GM19351 (cell line): ENCODE data around the gene PFKP.

Source experiments
- ATAC-seq: cut with Tn5 transposase; IDR thresholded peaks from one replicate; pipeline ENCODE4 v1.9.1; 2021; ENCODE audit warnings: mild to moderate bottlenecking, moderate library complexity; ENCODE audit not compliant: unreplicated experiment

PFKP gene

DNA sequence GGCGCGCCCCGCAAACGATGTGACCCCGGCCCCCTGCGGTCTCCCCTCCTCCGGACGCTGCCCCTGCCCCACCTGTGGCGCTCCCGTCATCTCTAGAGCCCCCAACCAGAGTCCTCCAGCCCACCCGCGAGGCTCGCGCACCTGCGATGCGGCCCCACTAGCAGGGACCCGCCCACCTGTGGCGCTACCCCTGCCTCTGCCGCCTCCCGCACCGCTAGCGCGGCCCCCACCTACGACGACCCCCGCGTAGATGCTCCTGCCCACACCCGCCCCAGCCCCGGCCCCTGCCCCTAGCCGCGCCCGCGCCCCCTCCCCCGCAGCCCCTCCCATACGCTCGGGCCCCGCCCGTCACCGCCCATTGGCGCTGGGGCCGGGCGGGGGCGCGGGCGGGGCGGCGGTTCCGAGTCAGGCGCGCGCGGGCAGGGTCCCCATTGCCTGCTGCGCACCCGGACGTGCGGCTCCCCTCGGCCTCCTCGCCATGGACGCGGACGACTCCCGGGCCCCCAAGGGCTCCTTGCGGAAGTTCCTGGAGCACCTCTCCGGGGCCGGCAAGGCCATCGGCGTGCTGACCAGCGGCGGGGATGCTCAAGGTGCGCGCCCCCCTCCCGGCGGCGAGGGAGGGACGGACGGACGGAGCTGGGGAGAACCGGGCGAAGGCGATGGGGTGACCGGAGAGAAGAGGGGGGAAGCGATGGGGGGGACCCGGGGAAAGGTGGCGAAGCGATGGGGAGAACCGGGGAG is at the start of gene PFKP:
TSS of gene PFKP (plus strand) at position 431 of the 741 bp plus-strand sequence. CDS start at position 479, 48 bp downstream.
- peak; percentile 49 for ATAC-seq

DNA sequence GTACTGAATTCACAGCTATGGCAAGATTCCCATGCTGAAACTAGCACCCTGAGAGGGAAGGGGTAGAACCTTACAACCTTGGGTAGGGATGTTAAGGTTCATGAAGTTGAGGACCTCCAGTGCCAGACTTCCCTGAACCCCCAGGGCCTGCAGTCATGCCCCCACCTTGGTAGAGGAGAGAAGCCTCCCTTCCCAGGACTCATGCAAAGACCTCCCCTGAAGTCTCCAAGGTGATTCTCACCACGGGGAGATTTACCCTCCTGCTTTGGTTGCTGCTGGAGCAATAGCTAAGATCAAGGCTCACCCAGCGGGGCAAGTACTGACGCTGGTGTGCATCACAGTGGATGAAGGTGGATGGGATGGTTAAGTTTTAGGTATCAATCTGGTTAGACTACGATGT is 49.1 kb upstream of the PFKP start:
- no peak for ATAC-seq

DNA sequence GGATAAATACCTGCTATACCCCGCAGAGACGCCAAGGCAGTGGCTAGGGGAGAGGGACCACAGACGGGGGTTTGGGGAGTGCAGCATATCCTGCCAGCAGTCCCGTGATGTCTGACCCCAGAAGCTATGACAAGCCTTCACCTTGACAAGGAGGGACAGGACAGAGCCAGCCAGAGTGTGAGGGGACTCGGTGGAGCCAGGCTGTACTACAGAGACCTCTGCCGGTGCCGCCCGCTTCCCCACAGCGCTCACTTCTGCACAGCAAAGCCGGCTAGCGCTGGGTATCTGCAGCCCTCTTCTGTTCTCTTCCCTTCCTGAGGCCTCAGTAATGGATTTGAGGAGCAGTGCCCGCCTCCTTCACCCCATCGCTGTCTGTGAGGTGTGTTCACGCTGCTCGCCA is 47.0 kb upstream of the PFKP start:
- ATAC-seq: no peak

DNA sequence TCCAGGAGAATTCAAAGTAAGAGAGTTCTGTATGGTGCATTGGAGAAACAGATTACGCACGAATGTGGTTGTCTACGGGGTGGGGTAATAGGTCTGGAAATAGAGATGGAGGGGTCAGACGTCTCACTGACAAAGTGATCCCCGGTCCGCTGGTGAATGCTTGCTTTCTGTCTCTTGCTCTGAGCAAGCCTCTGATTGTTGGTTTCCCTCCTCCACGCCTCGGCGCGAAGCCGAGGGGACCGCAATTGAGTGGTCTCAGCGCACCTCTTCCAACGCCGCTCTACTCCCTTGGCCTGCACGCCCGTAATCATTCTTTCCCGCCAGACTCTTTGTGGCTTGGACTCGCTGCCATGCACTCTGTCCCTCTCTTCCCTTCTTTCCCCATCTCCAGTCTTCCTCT is 46.5 kb upstream of the PFKP start:
- ATAC-seq: no peak

DNA sequence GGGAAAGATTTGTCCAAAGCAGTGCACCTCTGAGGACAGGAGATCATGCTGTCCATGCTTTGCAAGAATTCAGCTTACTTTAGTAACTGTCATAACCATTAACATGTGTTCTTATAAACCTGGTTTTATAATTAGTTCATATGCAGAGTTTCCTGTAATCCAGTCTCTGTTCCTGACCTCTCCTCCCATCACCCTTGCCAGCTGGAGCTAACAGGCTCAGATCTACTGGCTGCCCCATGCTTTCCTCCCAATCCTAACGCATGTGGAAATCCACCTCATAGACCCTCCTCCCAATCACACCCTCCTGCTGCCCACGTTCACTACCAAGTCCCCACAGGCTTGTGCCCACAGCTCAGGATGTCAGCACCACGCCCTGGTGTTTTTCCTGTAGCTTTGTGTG is 45.3 kb upstream of the PFKP start:
- no peak for ATAC-seq

DNA sequence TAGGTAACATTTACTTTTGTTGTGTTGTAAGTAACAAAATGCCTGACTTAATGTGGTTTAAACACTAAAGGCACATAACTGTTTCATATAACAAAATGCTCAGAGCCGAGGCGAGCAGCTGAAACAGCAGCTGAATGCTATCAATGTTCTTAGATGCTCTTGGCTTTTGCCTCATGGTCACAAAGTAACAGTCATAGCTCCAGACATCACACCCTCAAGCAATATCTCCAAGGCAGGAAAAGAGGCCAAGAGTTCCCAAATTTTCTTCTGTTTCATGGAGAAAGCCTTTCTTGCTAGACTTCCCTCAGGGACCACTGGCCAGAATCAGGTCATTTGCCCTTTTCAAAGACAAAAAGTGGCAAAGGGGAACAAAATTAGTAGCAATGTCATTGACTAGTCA is 43.5 kb upstream of the PFKP start:
- ATAC-seq: no peak

DNA sequence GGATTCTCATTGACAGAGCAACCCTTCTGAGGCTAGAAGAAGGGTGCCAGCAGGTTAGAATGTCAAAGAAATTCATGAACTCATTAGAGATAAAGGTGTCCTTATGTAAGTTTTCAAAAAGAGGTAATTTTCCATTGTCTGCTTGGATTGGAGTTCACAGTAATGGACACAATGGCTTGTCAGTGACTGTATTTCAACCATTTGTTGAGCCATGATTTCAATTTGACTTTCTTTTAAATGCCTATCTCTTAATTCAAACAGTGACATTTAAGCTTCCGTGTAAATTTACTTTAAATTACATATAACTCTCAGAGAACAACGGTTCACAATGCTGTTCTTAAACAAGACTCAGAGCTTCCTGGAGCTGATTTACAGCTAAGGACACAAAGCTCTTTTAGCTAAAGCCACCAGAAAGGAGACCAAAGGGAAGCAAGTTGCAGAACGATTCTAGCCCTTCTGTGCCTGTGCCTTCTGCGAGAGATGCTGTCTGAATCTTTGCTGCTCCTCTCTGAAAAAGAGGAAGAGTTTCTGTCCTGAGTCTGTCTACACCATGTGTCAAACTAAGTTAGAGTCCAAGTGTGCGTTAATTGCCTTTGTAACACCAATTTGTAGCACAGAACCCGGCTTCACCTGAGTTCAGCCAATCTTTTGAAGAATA is 42.2 kb upstream of the PFKP start:
- ATAC-seq: no peak

DNA sequence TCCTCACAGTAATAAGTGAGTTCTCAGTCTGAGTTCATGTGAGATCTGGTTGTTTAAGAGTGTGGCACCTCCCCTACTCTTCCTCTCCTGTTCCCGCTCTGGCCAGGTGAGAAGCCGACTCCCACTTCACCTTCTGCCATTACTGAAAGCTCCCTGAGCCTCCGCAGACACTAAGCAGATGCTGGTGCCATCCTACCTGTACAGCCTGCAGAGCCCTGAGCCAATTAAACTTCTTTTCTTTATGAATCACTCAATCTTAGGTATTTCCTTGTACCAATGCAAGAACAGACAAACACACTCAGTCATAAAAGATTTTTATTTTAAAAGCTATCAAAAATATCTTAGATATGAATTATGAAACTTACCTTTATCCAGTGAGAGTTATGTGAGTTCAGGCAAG is 39.5 kb upstream of the PFKP start:
- no peak for ATAC-seq

DNA sequence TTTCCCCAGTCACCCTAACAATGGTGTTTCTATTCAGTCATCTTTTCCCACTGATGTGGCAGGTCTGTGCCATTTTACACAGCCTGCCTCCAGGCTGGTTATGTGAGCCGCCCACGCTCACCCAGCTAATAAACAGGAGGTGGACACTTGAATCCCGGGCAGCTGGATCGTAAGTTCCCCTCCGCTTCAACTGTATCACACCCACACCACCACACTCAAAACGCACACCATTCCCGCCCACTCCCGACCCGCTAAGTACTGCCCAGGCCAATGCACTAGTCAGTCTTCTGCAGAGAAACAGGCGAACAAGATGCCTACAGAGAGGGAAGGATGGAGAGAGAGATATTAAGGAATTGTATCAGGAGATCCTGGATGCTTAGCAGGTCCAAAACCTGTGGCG is 38.9 kb upstream of the PFKP start:
- ATAC-seq: no peak

DNA sequence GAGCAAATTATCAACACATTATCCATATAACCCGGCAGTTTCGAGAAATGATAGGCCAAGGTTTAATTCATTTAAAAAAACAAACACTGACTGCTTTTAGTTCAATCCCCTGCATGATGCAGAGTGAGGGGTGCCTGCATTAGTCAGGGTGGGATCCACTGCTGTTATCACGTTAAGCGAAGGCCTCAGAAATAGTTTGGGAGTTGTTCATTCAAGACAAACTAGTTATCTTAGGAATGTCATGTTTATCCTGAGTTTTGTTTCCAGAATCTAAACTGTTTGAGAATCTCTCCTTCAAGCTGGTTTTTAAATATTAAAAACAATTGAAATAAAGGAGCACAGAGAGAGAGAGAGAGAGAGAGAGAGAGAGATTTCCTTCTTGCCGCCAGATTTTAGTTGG is 36.6 kb upstream of the PFKP start:
- no peak for ATAC-seq

DNA sequence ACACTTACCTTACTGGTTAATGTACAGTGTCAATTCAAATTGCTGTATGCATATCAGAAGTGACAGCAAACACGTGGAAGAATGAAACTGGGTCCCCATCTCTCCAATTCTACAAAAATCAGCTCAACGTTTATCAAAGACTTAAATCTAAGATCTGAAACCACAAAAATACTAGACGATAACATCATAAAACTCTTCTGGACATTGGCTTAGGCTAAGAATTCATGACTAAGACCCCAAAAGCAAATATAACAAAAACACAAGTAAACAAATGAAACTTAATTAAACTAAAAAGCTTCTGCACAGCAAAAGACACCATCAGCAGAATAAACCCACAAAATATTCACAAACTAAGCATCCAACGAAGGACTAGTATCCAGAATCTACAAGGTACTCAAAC is 35.9 kb upstream of the PFKP start:
- no peak for ATAC-seq

DNA sequence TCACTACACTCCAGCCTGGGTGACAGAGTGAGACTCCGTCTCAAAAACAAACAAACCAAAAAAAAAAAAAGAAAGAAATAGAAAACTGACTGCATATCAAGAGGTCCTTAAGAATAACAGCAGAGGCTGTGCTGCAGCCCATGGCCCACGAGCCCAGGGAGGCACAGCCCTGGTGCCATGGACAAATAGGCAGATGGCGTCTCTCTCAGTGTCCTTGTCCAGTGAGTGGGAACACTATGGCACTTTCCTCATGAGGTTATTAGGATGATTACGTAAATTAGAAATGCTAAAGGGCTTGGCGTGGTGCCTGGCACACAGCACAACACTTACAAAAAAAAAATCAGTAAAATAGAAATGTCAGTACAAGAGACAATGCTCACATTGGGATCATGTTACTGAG is 33.4 kb upstream of the PFKP start:
- no peak for ATAC-seq

DNA sequence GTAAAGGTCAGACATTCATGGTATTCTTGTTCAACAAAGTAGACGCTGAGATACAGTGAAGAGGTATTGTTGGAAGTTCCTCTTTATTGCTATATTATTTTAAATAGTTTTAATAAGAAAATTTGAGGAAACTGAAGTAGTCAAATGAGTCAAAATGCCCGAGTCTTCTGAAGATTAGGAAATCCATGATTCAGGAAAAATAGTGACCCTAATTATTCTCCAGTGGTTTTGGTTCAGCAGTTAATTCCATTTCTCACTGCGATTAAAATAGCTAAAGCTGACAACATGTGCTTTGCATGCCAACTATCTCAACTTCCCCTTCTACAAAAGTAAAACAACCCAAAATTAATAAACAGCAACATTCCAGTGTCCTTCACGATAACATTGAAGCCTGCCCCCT is 32.7 kb upstream of the PFKP start:
- no peak for ATAC-seq

DNA sequence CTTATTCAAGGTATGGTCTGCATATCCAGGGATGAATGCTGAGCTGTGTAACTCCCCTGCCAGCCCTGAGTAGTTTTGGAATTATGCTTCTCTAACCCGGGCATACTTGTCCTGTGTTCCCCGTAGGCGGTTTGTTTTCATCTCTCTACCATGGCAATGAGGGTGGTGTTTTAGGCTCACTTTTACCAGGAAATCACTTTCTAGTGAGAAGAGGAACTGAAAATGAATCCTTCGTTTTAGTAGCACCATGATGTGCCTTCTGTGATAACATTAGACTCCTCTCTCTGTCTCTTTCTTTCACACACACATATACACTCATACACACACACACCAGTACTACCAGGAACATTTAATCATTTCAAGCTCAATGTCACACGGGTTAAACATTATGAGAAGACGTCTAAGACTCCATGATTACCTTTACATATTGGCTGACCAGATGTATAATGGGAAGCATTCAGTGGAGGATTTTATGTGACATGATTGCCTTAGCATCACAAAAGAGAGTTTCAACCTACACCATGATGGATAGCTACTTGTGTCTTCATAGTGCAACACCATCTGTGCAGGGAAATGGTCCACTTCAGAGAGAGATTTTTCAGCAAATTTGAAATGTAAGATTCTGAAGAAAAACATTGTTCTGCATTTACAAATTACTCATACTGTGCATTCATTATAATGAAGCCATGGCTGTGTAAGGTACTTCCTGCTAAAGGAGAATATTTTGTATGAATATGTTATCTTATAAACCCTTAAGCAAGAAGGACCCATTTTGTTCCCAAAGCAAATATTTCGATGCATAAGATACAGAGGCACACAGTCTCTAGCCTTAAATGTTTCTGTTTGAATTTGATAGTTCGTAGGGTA is 31.0 kb upstream of the PFKP start:
- peak; percentile 99 for ATAC-seq

DNA sequence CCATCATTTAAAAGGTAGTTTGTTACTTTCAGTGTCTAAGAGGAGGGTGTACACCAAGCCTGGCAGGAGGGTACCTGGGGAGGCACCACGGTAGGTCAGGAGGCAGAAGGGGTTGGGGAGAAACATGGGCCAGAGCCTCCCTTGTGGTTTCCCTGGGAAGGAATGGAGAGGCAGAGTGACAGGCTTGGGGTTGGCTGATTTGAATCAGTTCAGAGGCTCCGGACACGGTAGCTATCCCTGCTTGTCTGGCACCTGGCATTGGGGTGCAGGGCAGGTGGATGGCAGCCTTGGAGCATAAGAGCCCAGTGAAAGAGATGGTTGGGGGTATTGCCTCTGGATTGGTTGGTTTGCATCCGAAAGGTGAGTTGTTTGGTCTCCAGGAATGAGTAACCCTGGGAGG is 30.2 kb upstream of the PFKP start:
- ATAC-seq: no peak

DNA sequence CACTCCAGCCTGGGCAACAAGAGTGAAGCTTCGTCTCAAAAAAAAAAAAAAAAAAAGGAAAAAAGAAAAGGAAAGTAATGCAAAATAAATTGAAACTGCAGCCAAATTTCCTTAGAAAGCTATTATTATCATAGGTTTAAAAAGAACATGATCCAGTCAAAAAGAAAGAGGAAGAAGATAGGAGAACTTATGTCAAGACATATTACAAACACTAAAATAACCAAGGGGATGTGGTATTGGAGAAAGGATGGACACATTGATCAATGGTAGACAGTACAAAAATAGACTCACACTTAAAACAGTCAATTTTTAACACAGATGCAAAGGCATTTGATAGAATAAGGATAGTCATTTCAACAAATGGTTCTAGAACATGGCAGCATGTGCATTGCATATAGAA is 27.3 kb upstream of the PFKP start:
- no peak for ATAC-seq

DNA sequence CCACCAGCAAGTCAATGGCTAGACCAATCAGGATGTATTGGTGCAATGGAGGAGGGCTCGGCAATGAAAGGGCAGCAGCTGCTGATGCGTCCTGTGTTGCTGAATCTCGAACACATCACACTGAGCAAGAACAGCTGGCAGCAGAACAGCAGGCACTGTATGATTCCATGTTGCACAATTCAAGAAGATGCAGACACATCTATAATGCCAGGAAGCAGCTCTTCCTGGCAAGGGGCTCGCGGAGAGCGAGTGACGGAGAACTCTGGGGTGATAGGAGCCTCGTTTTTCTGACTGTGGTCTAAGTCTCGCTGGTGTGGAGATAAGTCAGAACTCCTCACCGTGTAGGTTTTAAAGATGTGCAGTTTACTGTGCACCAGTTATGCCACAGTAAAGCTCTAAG is 24.8 kb upstream of the PFKP start:
- ATAC-seq: no peak

DNA sequence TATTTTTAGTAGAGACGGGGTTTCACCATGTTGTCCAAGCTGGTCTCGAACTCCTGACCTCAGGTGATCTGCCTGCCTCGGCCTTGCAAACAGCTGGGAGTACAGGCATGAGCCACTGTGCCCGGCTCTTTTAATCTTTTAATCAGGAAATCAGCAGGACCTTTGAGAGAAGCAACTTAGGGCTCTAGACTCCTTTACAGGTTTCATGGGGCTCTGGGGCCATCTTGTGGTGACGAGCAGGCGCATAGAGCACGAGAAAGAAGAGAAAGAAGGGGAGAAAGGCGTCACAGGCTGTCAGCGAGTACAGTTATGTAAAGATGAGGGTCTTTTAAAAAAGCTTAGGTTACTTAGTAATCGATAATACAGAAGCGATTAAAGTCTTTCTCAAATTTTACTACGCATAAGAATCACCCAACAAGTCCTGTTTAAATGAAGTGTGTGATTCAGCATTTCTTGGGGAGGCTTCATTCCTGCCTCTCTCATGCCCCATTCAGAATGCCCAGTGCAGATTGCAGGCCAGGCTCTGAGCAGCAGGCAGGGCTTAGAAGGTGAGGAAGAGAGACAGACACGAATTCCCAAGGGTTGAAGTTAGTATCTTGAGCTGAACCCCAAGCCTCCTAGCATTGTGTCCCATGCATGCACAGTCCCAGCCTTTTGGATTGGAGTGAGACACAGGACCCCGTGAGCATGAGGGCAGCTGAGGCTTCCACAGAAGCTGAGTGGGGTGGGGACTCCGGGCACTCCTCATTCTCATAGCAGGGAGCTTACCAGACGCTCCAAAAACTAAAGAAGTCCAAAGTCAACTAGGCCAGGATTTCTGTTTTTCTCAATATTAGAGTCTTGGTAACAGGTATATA is 23.6 kb upstream of the PFKP start:
- peak; percentile 95 for ATAC-seq

DNA sequence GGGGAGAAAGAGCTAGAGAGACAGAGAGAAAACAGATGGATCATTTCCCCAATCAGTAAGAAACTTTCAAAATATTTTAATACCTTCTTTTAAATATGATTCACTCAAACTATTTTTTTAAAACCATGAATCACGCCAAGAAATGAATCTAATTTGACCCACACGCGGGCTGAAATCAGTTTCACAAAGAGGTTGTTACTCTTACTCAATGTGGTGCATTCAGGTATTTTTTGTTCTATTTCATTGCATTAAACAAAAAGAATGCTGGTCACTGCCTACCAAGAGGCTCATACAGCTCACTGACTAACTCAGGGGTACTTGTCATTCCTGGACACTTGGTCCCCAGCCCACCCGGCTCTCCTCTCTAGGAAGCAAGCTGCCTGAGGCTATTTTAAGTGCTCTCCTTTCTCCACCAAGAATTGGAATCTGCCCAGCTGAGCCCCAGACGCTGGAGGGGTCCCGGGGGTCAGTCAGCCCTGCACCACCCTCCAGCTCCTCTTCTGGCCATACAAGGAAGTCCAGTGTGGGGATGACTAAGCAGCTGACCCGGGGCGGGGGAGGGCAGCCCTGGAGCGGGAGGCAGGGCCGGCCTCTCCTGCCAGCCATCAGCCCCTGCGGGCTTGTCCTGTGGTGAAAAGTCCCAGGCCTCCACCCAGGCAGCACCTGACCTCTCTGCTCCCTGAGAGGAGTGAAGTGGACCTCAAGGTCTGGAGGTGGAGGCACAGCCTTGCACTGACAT is 21.7 kb upstream of the PFKP start:
- ATAC-seq: no peak

DNA sequence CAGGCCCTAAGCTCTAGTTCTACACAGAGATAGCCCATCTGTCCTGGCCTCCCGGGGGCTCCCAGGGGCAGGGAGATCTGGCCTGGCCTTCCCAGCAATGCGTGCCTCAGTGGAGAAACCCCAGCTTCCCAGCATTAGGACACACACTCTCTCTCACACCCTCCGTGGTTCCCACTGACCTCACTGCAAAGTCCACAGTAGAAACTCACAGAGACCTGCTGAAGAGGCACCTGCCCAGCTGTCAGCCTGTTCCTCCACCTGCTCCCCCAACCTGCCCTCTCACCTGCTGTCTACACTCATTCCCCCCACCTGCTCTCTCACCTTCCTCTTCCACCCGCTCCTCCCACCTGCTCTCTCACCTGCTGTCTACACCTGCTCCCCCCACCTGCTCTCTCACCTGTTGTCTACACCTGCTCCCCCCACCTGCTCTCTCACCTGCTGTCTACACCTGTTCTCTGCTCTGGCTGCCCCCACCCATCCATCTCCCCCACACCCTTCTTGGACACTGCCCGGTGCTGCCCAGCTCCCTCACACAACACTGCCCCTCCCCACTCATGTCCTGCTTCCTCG is 21.1 kb upstream of the PFKP start:
- no peak for ATAC-seq
